Breast epithelium (tissue), 3 donors: ENCODE results near the gene TNFRSF25.

Source experiments
- CTCF ChIP-seq, 3 donors: fragments of 450-650 bp; IDR thresholded peaks; one replicate each; pipeline ENCODE4 v1.5.1; 2016 to 2017; ENCODE audit warnings: antibody characterized with exemption in 3 of 3, mild to moderate bottlenecking in 3 of 3, moderate library complexity in 3 of 3
- POLR2AphosphoS5 ChIP-seq, 3 donors: sonication (generic); formaldehyde crosslinking; IDR thresholded peaks; one replicate each; pipeline ENCODE4 v1.6.1; 2017; ENCODE audit warnings: antibody characterized with exemption in 3 of 3

- TF ChIP-seq CTCF (IDR thresholded peaks at IDR 0.05) (no peak), POLR2AphosphoS5 (IDR thresholded peaks at IDR 0.05) (no peak)
Measured at GRCh38 chr1:6443339-6444115, 22.4 kb downstream of the TNFRSF25 start.
